Measurements from ENCODE around the gene TM4SF20.

GRCh38 chr2:227415538-227416424 lies 36.7 kb upstream of the TM4SF20 start:
- TF ChIP-seq CTCF (IDR thresholded peaks at IDR 0.05), result no peak
- no peak for TF ChIP-seq POLR2A (IDR thresholded peaks at IDR 0.05)
